Spleen (tissue), 7 donors: ENCODE results near the gene INTS13.

ENCODE experiments used
- CTCF ChIP-seq, 11 experiments: fragments of 200-600 bp in 7 of 11; fragments of 450-650 bp in 4 of 11; sonication (generic) in 4 of 11; IDR thresholded peaks in 8 of 11; conservative IDR thresholded peaks in 3 of 11; 1 replicate in 7 of 11; 2 replicates in 4 of 11; pipeline versions ENCODE4 v1.4.0 to v1.8.0; 2016 to 2021; ENCODE audit warnings: antibody characterized with exemption in 11 of 11, inconsistent platforms in 4 of 11, mild to moderate bottlenecking in 1 of 11
- POLR2AphosphoS5 ChIP-seq, 3 donors: sonication (generic); formaldehyde crosslinking; IDR thresholded peaks; one replicate each; pipeline ENCODE4 v1.5.1; 2017; ENCODE audit warnings: antibody characterized with exemption in 3 of 3
- donor health status: DM: no; HTN: no; CAD: no; lungs with moderate emphysema.
- donor health status: DM: no; HTN: no; CAD: no.
- donor health status: DM: no; HTN: no; CAD: no.

DNA sequence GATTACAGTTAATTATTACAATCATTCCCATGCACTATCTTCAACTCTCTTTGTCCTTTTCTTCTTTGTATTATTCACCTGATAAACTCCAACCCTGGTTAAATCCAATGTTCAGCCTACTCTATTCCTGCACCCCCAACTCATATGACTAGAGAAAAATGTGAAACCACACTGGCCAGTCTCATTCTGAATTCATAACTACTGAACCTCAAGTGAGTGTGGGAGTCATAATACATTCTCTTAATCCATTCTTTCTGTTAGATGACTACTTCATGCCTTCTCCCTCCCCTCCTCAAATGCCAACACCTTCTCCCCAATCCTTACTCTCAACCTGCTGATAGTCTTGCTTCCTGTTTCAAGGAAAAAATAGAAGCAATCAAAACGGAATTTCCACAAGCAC is 82.4 kb downstream of the INTS13 start:
- TF ChIP-seq CTCF (IDR thresholded peaks at IDR 0.05 in 8 of 11, conservative IDR thresholded peaks at IDR 0.05 in 3 of 11) (no peak), POLR2AphosphoS5 (IDR thresholded peaks at IDR 0.05) (no peak)
